HEK293T (cell line): Measurements from ENCODE around the gene TTC7B.

Source experiments
- ELF4 ChIP-seq: fragments of 450-650 bp; IDR thresholded peaks from 2 replicates; pipeline ENCODE4 v1.6.1; 2017; ENCODE audit warnings: antibody characterized with exemption
- FOXK2 ChIP-seq: fragments of 450-650 bp; IDR thresholded peaks from 2 replicates; pipeline ENCODE4 v1.6.1; 2016; ENCODE audit warnings: mild to moderate bottlenecking
- FOXM1 ChIP-seq: fragments of 450-650 bp; IDR thresholded peaks from 2 replicates; pipeline ENCODE4 v1.6.1; 2017; ENCODE audit warnings: mild to moderate bottlenecking, borderline replicate concordance
- HDGF ChIP-seq: fragments of 450-650 bp; IDR thresholded peaks from 2 replicates; pipeline ENCODE4 v1.6.1; 2017; ENCODE audit warnings: antibody characterized with exemption, borderline replicate concordance
- L3MBTL2 ChIP-seq: fragments of 450-650 bp; conservative IDR thresholded peaks from 2 replicates; pipeline ENCODE4 v1.6.1; 2016; ENCODE audit warnings: mild to moderate bottlenecking
- NFRKB ChIP-seq: fragments of 450-650 bp; IDR thresholded peaks from 2 replicates; pipeline ENCODE4 v1.6.1; 2016; ENCODE audit warnings: mild to moderate bottlenecking, moderate library complexity
- PKNOX1 ChIP-seq: fragments of 450-650 bp; IDR thresholded peaks from 2 replicates; pipeline ENCODE4 v1.6.1; 2016
- ZNF384 ChIP-seq: fragments of 450-650 bp; IDR thresholded peaks from 2 replicates; pipeline ENCODE4 v1.6.1; 2016

DNA sequence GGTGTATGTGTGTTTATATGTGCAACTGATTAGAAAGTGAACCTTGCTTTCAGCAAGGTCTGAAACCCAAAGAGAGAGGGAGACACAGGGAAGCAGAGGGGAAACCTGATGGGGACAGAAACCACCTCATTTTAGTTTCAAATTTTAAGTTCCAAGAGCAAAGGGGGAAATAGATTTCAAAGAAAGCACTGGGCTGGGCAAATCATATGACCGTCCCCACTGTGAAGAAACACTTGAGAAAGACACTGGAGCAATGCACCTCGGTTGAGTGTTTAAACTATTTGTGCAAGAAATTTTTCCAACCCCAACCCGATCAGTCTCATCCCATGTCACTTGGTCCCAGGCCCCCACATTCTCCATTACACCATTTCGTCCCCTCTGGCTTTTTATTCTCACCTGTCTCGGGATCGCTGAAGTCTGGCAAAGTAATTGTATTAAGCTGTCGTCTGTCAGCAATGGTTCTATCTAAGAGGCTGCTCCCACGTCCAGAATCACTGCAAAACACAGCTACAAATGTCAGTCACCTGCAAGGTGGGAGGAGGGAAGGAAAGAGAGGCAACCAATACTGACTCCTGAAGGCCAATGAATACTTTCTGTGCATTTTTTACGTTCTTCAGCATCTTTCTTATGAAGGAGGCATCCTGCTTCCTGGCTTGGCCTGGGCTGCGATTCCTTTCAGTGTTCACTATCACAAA is 205.7 kb downstream of the TTC7B start:
- TF ChIP-seq ELF4 (no peak), HDGF (no peak), PKNOX1 (no peak), L3MBTL2 (no peak), FOXK2 (no peak), FOXM1 (no peak), ZNF384 (no peak), NFRKB (no peak)
